GOT3 (cell line): ENCODE measurements around the gene DNMT3L.
"Not testable (repeated sequence)": the region's sequence is repeated elsewhere in the genome, so short reads cannot be mapped to it uniquely, and the experiment has no call there.

ENCODE experiments used
- DNase-seq: peaks from one replicate; lab custom pipeline; 2025; ENCODE audit warnings: mixed read lengths; lab: John Stamatoyannopoulos, UW

Gene DNMT3L

GRCh38 chr21:44261675-44262295, at the start of gene DNMT3L:
Gene DNMT3L, minus strand, starts transcription at chr21:44261897. Its CDS starts 638 bp downstream, at chr21:44261259.
- no peak for DNase-seq

GRCh38 chr21:44310628-44311507, 49.2 kb upstream of the DNMT3L start:
- no peak for DNase-seq

- DNase-seq: no peak
Measured at GRCh38 chr21:44306936-44307704, 45.4 kb upstream of the DNMT3L start.

- no peak for DNase-seq
Measured at GRCh38 chr21:44305691-44306090, 44.0 kb upstream of the DNMT3L start.

- DNase-seq: no peak
Measured at GRCh38 chr21:44304877-44305293, 43.2 kb upstream of the DNMT3L start.

GRCh38 chr21:44304011-44304616, 42.4 kb upstream of the DNMT3L start:
- no peak for DNase-seq

- DNase-seq: no peak
Measured at GRCh38 chr21:44303490-44303981, 41.8 kb upstream of the DNMT3L start.

- not testable (repeated sequence) for DNase-seq
Measured at GRCh38 chr21:44302573-44303401, 41.1 kb upstream of the DNMT3L start.

GRCh38 chr21:44301961-44302406, 40.3 kb upstream of the DNMT3L start:
- DNase-seq: no peak

GRCh38 chr21:44301141-44301540, 39.4 kb upstream of the DNMT3L start:
- no peak for DNase-seq

- no peak for DNase-seq
Measured at GRCh38 chr21:44300262-44300959, 38.7 kb upstream of the DNMT3L start.

GRCh38 chr21:44299458-44300261, 38.0 kb upstream of the DNMT3L start, which contains the start of gene PFKL:
Gene PFKL, plus strand, starts transcription at chr21:44300053. Its CDS starts 53 bp downstream, at chr21:44300106.
- DNase-seq: peak; percentile 30

- no peak for DNase-seq
Measured at GRCh38 chr21:44299085-44299457, 37.4 kb upstream of the DNMT3L start.

- DNase-seq: no peak
Measured at GRCh38 chr21:44298301-44298700, 36.6 kb upstream of the DNMT3L start.

- peak; percentile 52 for DNase-seq
Measured at GRCh38 chr21:44297525-44298290, 36.0 kb upstream of the DNMT3L start.

- DNase-seq: no peak
Measured at GRCh38 chr21:44296916-44297315, 35.2 kb upstream of the DNMT3L start.

GRCh38 chr21:44296103-44296519, 34.4 kb upstream of the DNMT3L start:
- DNase-seq: no peak

- DNase-seq: no peak
Measured at GRCh38 chr21:44295646-44296045, 33.9 kb upstream of the DNMT3L start.
